Measurements from ENCODE around the gene PTPRK. TPM values are rescaled to one million over a fixed set of nuclear protein-coding genes. Genes with fewer than 3 reads are reported as not detected.

PTPRK gene
- polyA plus RNA-seq, 1 donor from 2014 or later, result 10.2 TPM

- no peak overlapping the region for H3K27ac Mint-ChIP-seq
- no peaks in the 10 kb centered on the region for H3K27me3 Mint-ChIP-seq
- H3K4me3 Mint-ChIP-seq, result no peak overlapping the region
- H3K4me1 Mint-ChIP-seq, result peaks cover 0 to 5% (median 2%) of the 10 kb centered on the region in 3 donors
- H3K36me3 Mint-ChIP-seq, result no peaks in the 10 kb centered on the region
- H3K9me3 Mint-ChIP-seq, result no peaks in the 10 kb centered on the region
Measured at GRCh38 chr6:128172081-128172480, 348.3 kb downstream of the PTPRK start.

- peaks cover 0 to 5% (median 2%) of the 10 kb centered on the region in 3 donors for H3K4me1 Mint-ChIP-seq
- no peak overlapping the region for H3K4me3 Mint-ChIP-seq
- H3K36me3 Mint-ChIP-seq, result no peaks in the 10 kb centered on the region
- no peaks in the 10 kb centered on the region for H3K27me3 Mint-ChIP-seq
- H3K9me3 Mint-ChIP-seq, result no peaks in the 10 kb centered on the region
- H3K27ac Mint-ChIP-seq, result no peak overlapping the region
Measured at GRCh38 chr6:128171182-128171581, 349.2 kb downstream of the PTPRK start.

- Mint-ChIP-seq H3K9me3 (no peaks in the 10 kb centered on the region), H3K4me3 (no peak overlapping the region), H3K4me1 (peaks cover 0 to 2% (median 2%) of the 10 kb centered on the region in 3 donors), H3K36me3 (no peaks in the 10 kb centered on the region), H3K27ac (no peak overlapping the region), H3K27me3 (no peaks in the 10 kb centered on the region)
Measured at GRCh38 chr6:128168244-128168643, 352.2 kb downstream of the PTPRK start.

- Mint-ChIP-seq H3K27me3 (no peaks in the 10 kb centered on the region), H3K4me1 (peaks cover 0 to 2% (median 0%) of the 10 kb centered on the region in 3 donors), H3K36me3 (no peaks in the 10 kb centered on the region), H3K9me3 (no peaks in the 10 kb centered on the region), H3K4me3 (no peak overlapping the region), H3K27ac (no peak overlapping the region)
Measured at GRCh38 chr6:128167552-128167951, 352.8 kb downstream of the PTPRK start.

GRCh38 chr6:128164254-128164653 is 356.1 kb downstream of the PTPRK start:
- no peak overlapping the region for H3K27ac Mint-ChIP-seq
- no peaks in the 10 kb centered on the region for H3K9me3 Mint-ChIP-seq
- no peaks in the 10 kb centered on the region for H3K27me3 Mint-ChIP-seq
- H3K4me1 Mint-ChIP-seq, result peaks cover 0 to 4% (median 0%) of the 10 kb centered on the region in 3 donors
- no peaks in the 10 kb centered on the region for H3K36me3 Mint-ChIP-seq
- H3K4me3 Mint-ChIP-seq, result no peak overlapping the region

GRCh38 chr6:128162423-128162822 is 358.0 kb downstream of the PTPRK start:
- Mint-ChIP-seq H3K9me3 (no peaks in the 10 kb centered on the region), H3K27ac (no peak overlapping the region), H3K36me3 (no peaks in the 10 kb centered on the region), H3K4me1 (peaks cover 0 to 4% (median 0%) of the 10 kb centered on the region in 3 donors), H3K4me3 (no peak overlapping the region), H3K27me3 (no peaks in the 10 kb centered on the region)

- peaks cover 0 to 5% (median 0%) of the 10 kb centered on the region in 3 donors for H3K4me1 Mint-ChIP-seq
- no peak overlapping the region for H3K4me3 Mint-ChIP-seq
- H3K27me3 Mint-ChIP-seq, result no peaks in the 10 kb centered on the region
- no peaks in the 10 kb centered on the region for H3K36me3 Mint-ChIP-seq
- H3K9me3 Mint-ChIP-seq, result no peaks in the 10 kb centered on the region
- H3K27ac Mint-ChIP-seq, result no peak overlapping the region
Measured at GRCh38 chr6:128161839-128162238, 358.6 kb downstream of the PTPRK start.

GRCh38 chr6:128161263-128161662 is 359.1 kb downstream of the PTPRK start:
- H3K36me3 Mint-ChIP-seq, result no peaks in the 10 kb centered on the region
- no peak overlapping the region for H3K4me3 Mint-ChIP-seq
- no peak overlapping the region for H3K27ac Mint-ChIP-seq
- H3K9me3 Mint-ChIP-seq, result peaks cover 0 to 2% (median 0%) of the 10 kb centered on the region in 3 donors
- H3K4me1 Mint-ChIP-seq, result peaks cover 0 to 7% (median 0%) of the 10 kb centered on the region in 3 donors
- H3K27me3 Mint-ChIP-seq, result no peaks in the 10 kb centered on the region

GRCh38 chr6:128158496-128158895 is 361.9 kb downstream of the PTPRK start:
- Mint-ChIP-seq H3K27me3 (no peaks in the 10 kb centered on the region), H3K36me3 (no peaks in the 10 kb centered on the region), H3K9me3 (peaks cover 0 to 2% (median 0%) of the 10 kb centered on the region in 3 donors), H3K4me1 (peaks cover 0 to 9% (median 2%) of the 10 kb centered on the region in 3 donors), H3K4me3 (no peak overlapping the region), H3K27ac (no peak overlapping the region)

GRCh38 chr6:128156321-128157111 is 363.9 kb downstream of the PTPRK start:
- peaks cover 0 to 9% (median 2%) of the 10 kb centered on the region in 3 donors for H3K4me1 Mint-ChIP-seq
- no peaks in the 10 kb centered on the region for H3K27me3 Mint-ChIP-seq
- peaks cover 0 to 2% (median 0%) of the 10 kb centered on the region in 3 donors for H3K9me3 Mint-ChIP-seq
- no peak overlapping the region for H3K27ac Mint-ChIP-seq
- no peak overlapping the region for H3K4me3 Mint-ChIP-seq
- H3K36me3 Mint-ChIP-seq, result no peaks in the 10 kb centered on the region

GRCh38 chr6:128155826-128156225 is 364.6 kb downstream of the PTPRK start:
- no peak overlapping the region for H3K4me3 Mint-ChIP-seq
- peaks cover 0 to 2% (median 0%) of the 10 kb centered on the region in 3 donors for H3K9me3 Mint-ChIP-seq
- peaks cover 0 to 9% (median 2%) of the 10 kb centered on the region in 3 donors for H3K4me1 Mint-ChIP-seq
- H3K27me3 Mint-ChIP-seq, result no peaks in the 10 kb centered on the region
- no peaks in the 10 kb centered on the region for H3K36me3 Mint-ChIP-seq
- no peak overlapping the region for H3K27ac Mint-ChIP-seq

GRCh38 chr6:128152551-128152950 is 367.8 kb downstream of the PTPRK start:
- no peaks in the 10 kb centered on the region for H3K27me3 Mint-ChIP-seq

GRCh38 chr6:128150376-128150775 is 370.0 kb downstream of the PTPRK start:
- H3K27me3 Mint-ChIP-seq, result no peaks in the 10 kb centered on the region
- peaks cover 0 to 2% (median 0%) of the 10 kb centered on the region in 3 donors for H3K4me1 Mint-ChIP-seq
- no peaks in the 10 kb centered on the region for H3K36me3 Mint-ChIP-seq
- no peak overlapping the region for H3K27ac Mint-ChIP-seq
- no peaks in the 10 kb centered on the region for H3K9me3 Mint-ChIP-seq
- no peak overlapping the region for H3K4me3 Mint-ChIP-seq

More at GRCh38 chr6:128152551-128152950, 367.8 kb downstream of the PTPRK start:
- H3K27ac Mint-ChIP-seq, result no peak overlapping the region
- peaks cover 0 to 2% (median 0%) of the 10 kb centered on the region in 3 donors for H3K9me3 Mint-ChIP-seq
- peaks cover 0 to 5% (median 2%) of the 10 kb centered on the region in 3 donors for H3K4me1 Mint-ChIP-seq
- no peak overlapping the region for H3K4me3 Mint-ChIP-seq
- no peaks in the 10 kb centered on the region for H3K36me3 Mint-ChIP-seq

GRCh38 chr6:128149796-128150195 is 370.6 kb downstream of the PTPRK start:
- H3K36me3 Mint-ChIP-seq, result no peaks in the 10 kb centered on the region
- H3K27me3 Mint-ChIP-seq, result no peaks in the 10 kb centered on the region
- no peaks in the 10 kb centered on the region for H3K9me3 Mint-ChIP-seq
- H3K27ac Mint-ChIP-seq, result no peak overlapping the region
- peaks cover 0 to 2% (median 0%) of the 10 kb centered on the region in 3 donors for H3K4me1 Mint-ChIP-seq
- no peak overlapping the region for H3K4me3 Mint-ChIP-seq

GRCh38 chr6:128144320-128144719 is 376.1 kb downstream of the PTPRK start:
- Mint-ChIP-seq H3K9me3 (no peaks in the 10 kb centered on the region), H3K27me3 (no peaks in the 10 kb centered on the region), H3K4me3 (no peak overlapping the region), H3K36me3 (no peaks in the 10 kb centered on the region), H3K27ac (no peak overlapping the region), H3K4me1 (peaks cover 0 to 10% (median 4%) of the 10 kb centered on the region in 3 donors)

GRCh38 chr6:128141932-128142331 is 378.5 kb downstream of the PTPRK start:
- Mint-ChIP-seq H3K4me3 (no peak overlapping the region), H3K27me3 (no peaks in the 10 kb centered on the region), H3K36me3 (no peaks in the 10 kb centered on the region), H3K4me1 (peaks cover 0 to 12% (median 4%) of the 10 kb centered on the region in 3 donors), H3K27ac (no peak overlapping the region), H3K9me3 (no peaks in the 10 kb centered on the region)
